Natural killer cell (primary cell): Measurements from ENCODE around the gene ZNF799. TPM values are rescaled to one million over a fixed set of nuclear protein-coding genes. Genes with fewer than 3 reads are reported as not detected.
A peak's percentile ranks its signal among the peaks of the same experiment; 100 is the strongest.
"Not testable (repeated sequence)": the region's sequence is repeated elsewhere in the genome, so short reads cannot be mapped to it uniquely, and the experiment has no call there.

ENCODE experiments used
- ATAC-seq, 3 donors: fragments of 150-1000 bp in 2 of 3; fragments of 200-7000 bp in 1 of 3; cut with Tn5 transposase; 1 replicate in 1 of 3; 2 replicates in 2 of 3; pipeline ENCODE4 v1.10.0; 2021; ENCODE audit warnings: mild to moderate bottlenecking in 2 of 3, moderate library complexity in 2 of 3
- DNase-seq, 2 donors: peaks; one replicate each; pipeline versions ENCODE4 v3.0.0 to v3.0.0-alpha.2; 2013 to 2021; ENCODE audit warnings: mixed read lengths in 1 of 2
- H3K27ac ChIP-seq: one replicate; pipeline ENCODE4 v1.5.1; 2013; ENCODE audit warnings: mild to moderate bottlenecking, low read length
- H3K27me3 ChIP-seq: one replicate; pipeline ENCODE4 v1.6.1; 2013; ENCODE audit warnings: low read length; ENCODE audit not compliant: control insufficient read depth, insufficient read depth
- H3K36me3 ChIP-seq: one replicate; pipeline ENCODE4 v1.6.1; 2013; ENCODE audit warnings: low read length; ENCODE audit not compliant: control insufficient read depth, insufficient read depth
- H3K4me1 ChIP-seq: one replicate; pipeline ENCODE4 v1.6.1; 2013; ENCODE audit warnings: low read length; ENCODE audit not compliant: control insufficient read depth, insufficient read depth
- H3K4me3 ChIP-seq: one replicate; pipeline ENCODE4 v1.5.1; 2013; ENCODE audit warnings: low read length
- H3K9me3 ChIP-seq: one replicate; pipeline ENCODE4 v1.6.1; 2013; ENCODE audit warnings: low read length; ENCODE audit not compliant: control insufficient read depth, insufficient read depth
- H3K27ac Mint-ChIP-seq, 2 donors: one replicate each; pipeline ENCODE4 v1.8.0; 2022; ENCODE audit warnings: mild to moderate bottlenecking in 2 of 2, mixed read lengths in 2 of 2, moderate library complexity in 1 of 2
- H3K27me3 Mint-ChIP-seq, 2 donors: one replicate each; pipeline ENCODE4 v1.8.0; 2022; ENCODE audit warnings: low read depth in 2 of 2, mixed read lengths in 2 of 2
- H3K36me3 Mint-ChIP-seq: one replicate; pipeline ENCODE4 v1.8.0; 2022; ENCODE audit warnings: mixed read lengths
- H3K4me1 Mint-ChIP-seq, 2 donors: one replicate each; pipeline ENCODE4 v1.8.0; 2022; ENCODE audit warnings: mixed read lengths in 2 of 2
- H3K4me3 Mint-ChIP-seq: one replicate; pipeline ENCODE4 v1.8.0; 2022; ENCODE audit warnings: mild to moderate bottlenecking, moderate library complexity, mixed read lengths
- H3K9me3 Mint-ChIP-seq, 2 donors: one replicate each; pipeline ENCODE4 v1.8.0; 2022; ENCODE audit warnings: mixed read lengths in 2 of 2
- WGBS: methylation state at CpG from one replicate; pipeline ENCODE4 v1.1.7; 2013; ENCODE audit warnings: missing lambda C conversion rate; ENCODE audit not compliant: insufficient coverage; 5-methylcytosine and 5-hydroxymethylcytosine counted together
- intact Hi-C: fragments of 100-400 bp; cut with micrococcal nuclease; formaldehyde crosslinking; loops from one replicate; pipeline ENCODE4 v1.14.2; 2022
- total RNA-seq, 4 donors: library from RNA; stranded (reverse); fragments of 120-200 nt in 1 of 4; gene quantifications; one replicate each; pipeline versions ENCODE4 v1.2.3 to v1.2.4, GENCODE V29; 2013 to 2022
- TF ChIP-seq, protein P1 (sequence below): fragments of 200-600 bp; IDR thresholded peaks from one replicate; pipeline ENCODE4 v1.8.0; 2022; ENCODE audit warnings: antibody characterized with exemption

Gene ZNF799
- total RNA-seq, 3 donors from 2014 or later (not counting 1 experiment from before 2014, with no cell fraction given): 2.8 to 7.5 (median 4.6) TPM

GRCh38 chr19:12440541-12441316 is 39.7 kb upstream of the ZNF799 start, which contains the start of gene ZNF443:
TSS of gene ZNF443 (minus strand) at chr19:12441021. CDS start at chr19:12440914, 107 bp downstream.
- H3K9me3 Mint-ChIP-seq: peaks cover 0 to 10% of the 10 kb centered on the region in 2 donors
- H3K27me3 Mint-ChIP-seq: no peaks in the 10 kb centered on the region
- DNase-seq (peak; percentile 97 to 100), ATAC-seq (peak; percentile 94 to 99 (median 97))
- Histone ChIP-seq H3K27me3 (no peaks in the 10 kb centered on the region), H3K9me3 (no peaks in the 10 kb centered on the region), H3K4me1 (peaks cover 14% of the 10 kb centered on the region), H3K27ac (peak within 1 kb of the TSS; percentile 73), H3K4me3 (peak within 1 kb of the TSS; percentile 85), H3K36me3 (no peaks in the 10 kb centered on the region)
- TF ChIP-seq, protein P1, sequence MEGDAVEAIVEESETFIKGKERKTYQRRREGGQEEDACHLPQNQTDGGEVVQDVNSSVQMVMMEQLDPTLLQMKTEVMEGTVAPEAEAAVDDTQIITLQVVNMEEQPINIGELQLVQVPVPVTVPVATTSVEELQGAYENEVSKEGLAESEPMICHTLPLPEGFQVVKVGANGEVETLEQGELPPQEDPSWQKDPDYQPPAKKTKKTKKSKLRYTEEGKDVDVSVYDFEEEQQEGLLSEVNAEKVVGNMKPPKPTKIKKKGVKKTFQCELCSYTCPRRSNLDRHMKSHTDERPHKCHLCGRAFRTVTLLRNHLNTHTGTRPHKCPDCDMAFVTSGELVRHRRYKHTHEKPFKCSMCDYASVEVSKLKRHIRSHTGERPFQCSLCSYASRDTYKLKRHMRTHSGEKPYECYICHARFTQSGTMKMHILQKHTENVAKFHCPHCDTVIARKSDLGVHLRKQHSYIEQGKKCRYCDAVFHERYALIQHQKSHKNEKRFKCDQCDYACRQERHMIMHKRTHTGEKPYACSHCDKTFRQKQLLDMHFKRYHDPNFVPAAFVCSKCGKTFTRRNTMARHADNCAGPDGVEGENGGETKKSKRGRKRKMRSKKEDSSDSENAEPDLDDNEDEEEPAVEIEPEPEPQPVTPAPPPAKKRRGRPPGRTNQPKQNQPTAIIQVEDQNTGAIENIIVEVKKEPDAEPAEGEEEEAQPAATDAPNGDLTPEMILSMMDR: no peak
- WGBS: under 1% methylated on average over 59 of the region's 59 CpGs
- H3K4me3 Mint-ChIP-seq: peak within 1 kb of the TSS; percentile 100
- peaks cover 10% of the 10 kb centered on the region for H3K36me3 Mint-ChIP-seq
- peak within 1 kb of the TSS; percentile 91 to 99 for H3K27ac Mint-ChIP-seq
- intact Hi-C loops: loop anchor here (1.0 to 5.0 kb wide), 2 partner anchors 38 to 44 kb away; partner anchors contain the start of genes ZNF709 and ZNF799
- H3K4me1 Mint-ChIP-seq: peaks cover 6 to 24% of the 10 kb centered on the region in 2 donors

GRCh38 chr19:12439686-12440540 is 38.8 kb upstream of the ZNF799 start:
- H3K9me3 ChIP-seq, H3K9me3 Mint-ChIP-seq, H3K27me3 ChIP-seq, H3K36me3 ChIP-seq, H3K36me3 Mint-ChIP-seq, H3K27me3 Mint-ChIP-seq: not testable (repeated sequence)
- H3K27ac Mint-ChIP-seq: peak overlapping the region; percentile 91 to 99
- H3K4me3 Mint-ChIP-seq: peak overlapping the region; percentile 87
- peak overlapping the region; percentile 85 for H3K4me3 ChIP-seq
- H3K4me1 ChIP-seq: peaks cover 14% of the 10 kb centered on the region
- intact Hi-C loops: loop anchor here (5.0 kb wide), 1 partner anchor 38 kb away; the partner anchor contains the start of gene ZNF799
- H3K27ac ChIP-seq: peak overlapping the region; percentile 73
- H3K4me1 Mint-ChIP-seq: peaks cover 6 to 24% of the 10 kb centered on the region in 2 donors
- WGBS: 1% methylated on average over 22 of the region's 28 CpGs
- peak; percentile 51 to 72 for DNase-seq
- peak in 2 of 3 donors; percentile 12 to 24 for ATAC-seq

- H3K27me3 ChIP-seq, H3K4me1 ChIP-seq, ATAC-seq, H3K4me3 Mint-ChIP-seq, H3K9me3 ChIP-seq, DNase-seq, H3K27me3 Mint-ChIP-seq, H3K9me3 Mint-ChIP-seq, H3K4me3 ChIP-seq, H3K4me1 Mint-ChIP-seq, intact Hi-C loops, H3K27ac Mint-ChIP-seq, H3K27ac ChIP-seq: not testable (repeated sequence)
- WGBS: 98% methylated on average over 6 of the region's 6 CpGs
- peaks cover 12% of the 10 kb centered on the region for H3K36me3 ChIP-seq
- H3K36me3 Mint-ChIP-seq: peaks cover 32% of the 10 kb centered on the region
Measured at GRCh38 chr19:12430726-12431299, 29.7 kb upstream of the ZNF799 start.

- Mint-ChIP-seq H3K27me3 (no peaks in the 10 kb centered on the region), H3K9me3 (peaks cover 0 to 5% of the 10 kb centered on the region in 2 donors), H3K4me3 (no peak overlapping the region), H3K4me1 (no peaks in the 10 kb centered on the region), H3K36me3 (peaks cover 21% of the 10 kb centered on the region), H3K27ac (no peak overlapping the region)
- no peak for ATAC-seq
- Histone ChIP-seq H3K4me3 (no peak overlapping the region), H3K9me3 (peaks cover 14% of the 10 kb centered on the region), H3K4me1 (no peaks in the 10 kb centered on the region), H3K36me3 (peaks cover 5% of the 10 kb centered on the region), H3K27ac (no peak overlapping the region), H3K27me3 (no peaks in the 10 kb centered on the region)
- WGBS: 100% methylated on average over 2 of the region's 4 CpGs
- TF ChIP-seq, protein P1: no peak
- no peak for DNase-seq
- intact Hi-C loops: no loop called here
Measured at GRCh38 chr19:12425888-12426274, 24.8 kb upstream of the ZNF799 start.
